ENCODE data around the gene IL4R. TPM values are rescaled to one million over a fixed set of nuclear protein-coding genes. Genes with fewer than 3 reads are reported as not detected.

The IL4R gene
- total and polyA plus RNA-seq, 10 of the 15 experiments (the other 5 are each of a cell fraction or from before 2014, with no cell fraction given) = 2.6 to 70.4 (median 36.6) TPM

DNA sequence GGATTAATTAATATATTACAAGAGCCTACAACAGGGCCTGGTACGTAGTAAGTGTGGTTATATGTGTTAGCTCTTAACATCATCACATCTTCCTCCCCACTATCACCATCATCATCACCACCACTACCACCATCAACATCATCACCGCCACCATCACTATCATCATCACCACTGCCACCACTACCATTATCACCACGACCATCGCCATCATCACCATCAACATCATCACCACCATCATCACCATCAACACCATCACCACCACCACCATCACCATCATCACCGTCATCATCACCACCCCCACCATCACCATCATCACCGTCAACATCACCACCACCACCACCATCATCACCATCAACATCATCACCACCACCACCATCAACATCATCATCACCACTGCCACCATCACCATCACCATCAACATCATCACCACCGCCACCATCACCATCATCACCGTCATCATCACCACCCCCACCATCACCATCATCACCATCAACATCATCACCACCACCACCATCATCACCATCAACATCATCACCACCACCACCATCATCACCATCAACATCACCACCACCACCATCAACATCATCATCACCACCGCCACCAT, 7.8 kb upstream of the IL4R start:
- H3K4me3 ChIP-seq = no peak overlapping the region
- no peaks in the 10 kb centered on the region for H3K79me2 ChIP-seq (ENCODE audit: control insufficient read depth, insufficient read depth, low read length)
- ChIA-PET CTCF (interaction anchor here (1.0 to 1.1 kb wide), 2 partner anchors 24 to 62 kb away, joined by 3 to 4 read pairs; no protein-coding TSS in a partner anchor), SMC1A (ENCODE audit: uncharacterized antibody, unreplicated experiment) (interaction anchor here (0.6 to 1.3 kb wide), 2 partner anchors 21 to 72 kb away, joined by 3 to 5 read pairs; no protein-coding TSS in a partner anchor), POLR2A (interaction anchor here (0.6 kb wide), 1 partner anchor 75 kb away, joined by 3 read pairs; no protein-coding TSS in a partner anchor), RAD21 (ENCODE audit: unreplicated experiment) (interaction anchor here (1.0 kb wide), 1 partner anchor 11 kb away, joined by 3 read pairs; no protein-coding TSS in a partner anchor)
- peaks cover 5% of the 10 kb centered on the region for H3K9me3 ChIP-seq (replicated peaks; ENCODE audit: control insufficient read depth, insufficient read depth, low read length)
- H3K4me2 ChIP-seq (ENCODE audit: control insufficient read depth, insufficient read depth) = no peak overlapping the region
- no peak overlapping the region for H3K9ac ChIP-seq (ENCODE audit: control insufficient read depth, insufficient read depth, low read length)
- FAIRE-seq = no peak
- no peaks in the 10 kb centered on the region for H3K36me3 ChIP-seq (ENCODE audit: control insufficient read depth in 2 of 2, insufficient read depth in 2 of 2, low read length in 1 of 2)
- no TSS peak for BruUV-seq (replicated peaks)
- H2AFZ ChIP-seq (ENCODE audit: control insufficient read depth, low read depth, low read length) = no peak overlapping the region
- H3K4me1 ChIP-seq (ENCODE audit: control insufficient read depth, insufficient read depth, low read length) = peaks cover 12% of the 10 kb centered on the region; the same call in 1 of the 2 replicates
- in situ Hi-C loops (cut with MboI) = no loop called here
- DNase-seq (ENCODE audit: low read depth, low spot score) = no peak
- no peak for TF ChIP-seq CHD2 (IDR thresholded peaks at IDR 0.05; ENCODE audit: borderline replicate concordance, low read depth, low read length)
- TF ChIP-seq, protein P1, sequence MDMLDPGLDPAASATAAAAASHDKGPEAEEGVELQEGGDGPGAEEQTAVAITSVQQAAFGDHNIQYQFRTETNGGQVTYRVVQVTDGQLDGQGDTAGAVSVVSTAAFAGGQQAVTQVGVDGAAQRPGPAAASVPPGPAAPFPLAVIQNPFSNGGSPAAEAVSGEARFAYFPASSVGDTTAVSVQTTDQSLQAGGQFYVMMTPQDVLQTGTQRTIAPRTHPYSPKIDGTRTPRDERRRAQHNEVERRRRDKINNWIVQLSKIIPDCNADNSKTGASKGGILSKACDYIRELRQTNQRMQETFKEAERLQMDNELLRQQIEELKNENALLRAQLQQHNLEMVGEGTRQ (IDR thresholded peaks at IDR 0.05; ENCODE audit: borderline replicate concordance, low read depth, low read length) = no peak
- TF ChIP-seq TBL1XR1 (IDR thresholded peaks at IDR 0.05; ENCODE audit: low read depth, low read length) = no peak
- no peak for TF ChIP-seq TARDBP (IDR thresholded peaks at IDR 0.05; ENCODE audit: borderline replicate concordance)
- TF ChIP-seq ZBTB33 (IDR thresholded peaks at IDR 0.05) = no peak
- WGBS (ENCODE audit: insufficient coverage, insufficient replicate concordance, low lambda C conversion rate, missing lambda C conversion rate) = 88% methylated on average over 8 of the region's 9 CpGs
- no peaks in the 10 kb centered on the region for H4K20me1 ChIP-seq (ENCODE audit: control insufficient read depth, insufficient read depth)
- no peaks in the 10 kb centered on the region for H3K27me3 ChIP-seq (replicated peaks in 1 of 2; ENCODE audit: control insufficient read depth in 2 of 2, insufficient read depth in 2 of 2, low read length in 1 of 2)
- H3K27ac ChIP-seq (ENCODE audit: control insufficient read depth, insufficient read depth) = no peak overlapping the region
- intact Hi-C loops (cut with micrococcal nuclease; ENCODE audit: unreplicated experiment) = no loop called here
- ATAC-seq = no peak
